Measurements from ENCODE around the gene IGF1R.

IGF1R gene

GRCh38 chr15:98799461-98800390, 151.4 kb downstream of the IGF1R start:
- Histone ChIP-seq H3K27ac (ENCODE audit: low read depth in 2 of 2, low read length in 2 of 2) (peak overlapping the region; percentile 1 to 36), H3K9me3 (ENCODE audit: control insufficient read depth in 2 of 2, low read length in 2 of 2) (no peaks in the 10 kb centered on the region), H3K36me3 (ENCODE audit: control insufficient read depth in 2 of 2, insufficient read depth in 2 of 2, low read length in 2 of 2) (no peaks in the 10 kb centered on the region), H3K9ac (ENCODE audit: low read depth in 1 of 2, low read length in 2 of 2) (no peak overlapping the region), H3K4me1 (ENCODE audit: control insufficient read depth in 2 of 2, insufficient read depth in 2 of 2, low read length in 2 of 2) (peaks cover 11 to 34% of the 10 kb centered on the region in 2 donors), H3K27me3 (ENCODE audit: control insufficient read depth in 2 of 2, insufficient read depth in 2 of 2, low read length in 2 of 2) (no peaks in the 10 kb centered on the region), H3K4me3 (ENCODE audit: low read length in 2 of 2) (no peak overlapping the region)

GRCh38 chr15:98800437-98801233, 152.3 kb downstream of the IGF1R start:
- Histone ChIP-seq H3K27me3 (ENCODE audit: control insufficient read depth in 2 of 2, insufficient read depth in 2 of 2, low read length in 2 of 2) (no peaks in the 10 kb centered on the region), H3K4me3 (ENCODE audit: low read length in 2 of 2) (no peak overlapping the region), H3K9me3 (ENCODE audit: control insufficient read depth in 2 of 2, low read length in 2 of 2) (no peaks in the 10 kb centered on the region), H3K27ac (ENCODE audit: low read depth in 2 of 2, low read length in 2 of 2) (no peak overlapping the region), H3K36me3 (ENCODE audit: control insufficient read depth in 2 of 2, insufficient read depth in 2 of 2, low read length in 2 of 2) (no peaks in the 10 kb centered on the region), H3K4me1 (ENCODE audit: control insufficient read depth in 2 of 2, insufficient read depth in 2 of 2, low read length in 2 of 2) (peaks cover 13 to 40% of the 10 kb centered on the region in 2 donors), H3K9ac (ENCODE audit: low read depth in 1 of 2, low read length in 2 of 2) (no peak overlapping the region)

GRCh38 chr15:98801234-98801561, 152.9 kb downstream of the IGF1R start:
- H3K9me3 ChIP-seq (ENCODE audit: control insufficient read depth in 2 of 2, low read length in 2 of 2) = no peaks in the 10 kb centered on the region
- H3K27ac ChIP-seq (ENCODE audit: low read depth in 2 of 2, low read length in 2 of 2) = no peak overlapping the region
- H3K4me3 ChIP-seq (ENCODE audit: low read length in 2 of 2) = no peak overlapping the region
- peaks cover 19 to 46% of the 10 kb centered on the region in 2 donors for H3K4me1 ChIP-seq (ENCODE audit: control insufficient read depth in 2 of 2, insufficient read depth in 2 of 2, low read length in 2 of 2)
- H3K36me3 ChIP-seq (ENCODE audit: control insufficient read depth in 2 of 2, insufficient read depth in 2 of 2, low read length in 2 of 2) = no peaks in the 10 kb centered on the region
- H3K27me3 ChIP-seq (ENCODE audit: control insufficient read depth in 2 of 2, insufficient read depth in 2 of 2, low read length in 2 of 2) = no peaks in the 10 kb centered on the region
- no peak overlapping the region for H3K9ac ChIP-seq (ENCODE audit: low read depth in 1 of 2, low read length in 2 of 2)

- no peak overlapping the region for H3K27ac ChIP-seq (ENCODE audit: low read depth in 2 of 2, low read length in 2 of 2)
- no peak overlapping the region for H3K9ac ChIP-seq (ENCODE audit: low read depth in 1 of 2, low read length in 2 of 2)
- no peaks in the 10 kb centered on the region for H3K9me3 ChIP-seq (ENCODE audit: control insufficient read depth in 2 of 2, low read length in 2 of 2)
- H3K36me3 ChIP-seq (ENCODE audit: control insufficient read depth in 2 of 2, insufficient read depth in 2 of 2, low read length in 2 of 2) = no peaks in the 10 kb centered on the region
- H3K4me3 ChIP-seq (ENCODE audit: low read length in 2 of 2) = no peak overlapping the region
- peaks cover 19 to 41% of the 10 kb centered on the region in 2 donors for H3K4me1 ChIP-seq (ENCODE audit: control insufficient read depth in 2 of 2, insufficient read depth in 2 of 2, low read length in 2 of 2)
- no peaks in the 10 kb centered on the region for H3K27me3 ChIP-seq (ENCODE audit: control insufficient read depth in 2 of 2, insufficient read depth in 2 of 2, low read length in 2 of 2)
Observed at GRCh38 chr15:98802187-98802586, 153.8 kb downstream of the IGF1R start.

GRCh38 chr15:98803228-98804056, 155.1 kb downstream of the IGF1R start:
- H3K9ac ChIP-seq (ENCODE audit: low read depth in 1 of 2, low read length in 2 of 2) = no peak overlapping the region
- H3K4me1 ChIP-seq (ENCODE audit: control insufficient read depth in 2 of 2, insufficient read depth in 2 of 2, low read length in 2 of 2) = peaks cover 19 to 39% of the 10 kb centered on the region in 2 donors
- H3K4me3 ChIP-seq (ENCODE audit: low read length in 2 of 2) = no peak overlapping the region
- H3K36me3 ChIP-seq (ENCODE audit: control insufficient read depth in 2 of 2, insufficient read depth in 2 of 2, low read length in 2 of 2) = no peaks in the 10 kb centered on the region
- H3K27ac ChIP-seq (ENCODE audit: low read depth in 2 of 2, low read length in 2 of 2) = no peak overlapping the region
- no peaks in the 10 kb centered on the region for H3K27me3 ChIP-seq (ENCODE audit: control insufficient read depth in 2 of 2, insufficient read depth in 2 of 2, low read length in 2 of 2)
- no peaks in the 10 kb centered on the region for H3K9me3 ChIP-seq (ENCODE audit: control insufficient read depth in 2 of 2, low read length in 2 of 2)

- no peak overlapping the region for H3K27ac ChIP-seq (ENCODE audit: low read depth in 2 of 2, low read length in 2 of 2)
Observed at GRCh38 chr15:98804057-98804380, 155.7 kb downstream of the IGF1R start.

GRCh38 chr15:98805434-98806274, 157.3 kb downstream of the IGF1R start:
- H3K36me3 ChIP-seq (ENCODE audit: control insufficient read depth in 2 of 2, insufficient read depth in 2 of 2, low read length in 2 of 2) = no peaks in the 10 kb centered on the region
- H3K27me3 ChIP-seq (ENCODE audit: control insufficient read depth in 2 of 2, insufficient read depth in 2 of 2, low read length in 2 of 2) = no peaks in the 10 kb centered on the region
- no peaks in the 10 kb centered on the region for H3K9me3 ChIP-seq (ENCODE audit: control insufficient read depth in 2 of 2, low read length in 2 of 2)
- peaks cover 11 to 23% of the 10 kb centered on the region in 2 donors for H3K4me1 ChIP-seq (ENCODE audit: control insufficient read depth in 2 of 2, insufficient read depth in 2 of 2, low read length in 2 of 2)
- H3K9ac ChIP-seq (ENCODE audit: low read depth in 1 of 2, low read length in 2 of 2) = no peak overlapping the region
- no peak overlapping the region for H3K4me3 ChIP-seq (ENCODE audit: low read length in 2 of 2)
- H3K27ac ChIP-seq (ENCODE audit: low read depth in 2 of 2, low read length in 2 of 2) = peak overlapping the region in 1 of 2 donors; percentile 49

More at GRCh38 chr15:98804057-98804380, 155.7 kb downstream of the IGF1R start:
- peaks cover 19 to 39% of the 10 kb centered on the region in 2 donors for H3K4me1 ChIP-seq (ENCODE audit: control insufficient read depth in 2 of 2, insufficient read depth in 2 of 2, low read length in 2 of 2)
- H3K36me3 ChIP-seq (ENCODE audit: control insufficient read depth in 2 of 2, insufficient read depth in 2 of 2, low read length in 2 of 2) = no peaks in the 10 kb centered on the region
- no peaks in the 10 kb centered on the region for H3K9me3 ChIP-seq (ENCODE audit: control insufficient read depth in 2 of 2, low read length in 2 of 2)
- H3K9ac ChIP-seq (ENCODE audit: low read depth in 1 of 2, low read length in 2 of 2) = no peak overlapping the region
- H3K4me3 ChIP-seq (ENCODE audit: low read length in 2 of 2) = no peak overlapping the region
- no peaks in the 10 kb centered on the region for H3K27me3 ChIP-seq (ENCODE audit: control insufficient read depth in 2 of 2, insufficient read depth in 2 of 2, low read length in 2 of 2)

GRCh38 chr15:98806275-98806895, 158.0 kb downstream of the IGF1R start:
- H3K27ac ChIP-seq (ENCODE audit: low read depth in 2 of 2, low read length in 2 of 2) = no peak overlapping the region
- H3K4me3 ChIP-seq (ENCODE audit: low read length in 2 of 2) = no peak overlapping the region
- no peak overlapping the region for H3K9ac ChIP-seq (ENCODE audit: low read depth in 1 of 2, low read length in 2 of 2)
- peaks cover 8 to 16% of the 10 kb centered on the region in 2 donors for H3K4me1 ChIP-seq (ENCODE audit: control insufficient read depth in 2 of 2, insufficient read depth in 2 of 2, low read length in 2 of 2)
- no peaks in the 10 kb centered on the region for H3K27me3 ChIP-seq (ENCODE audit: control insufficient read depth in 2 of 2, insufficient read depth in 2 of 2, low read length in 2 of 2)
- no peaks in the 10 kb centered on the region for H3K36me3 ChIP-seq (ENCODE audit: control insufficient read depth in 2 of 2, insufficient read depth in 2 of 2, low read length in 2 of 2)
- no peaks in the 10 kb centered on the region for H3K9me3 ChIP-seq (ENCODE audit: control insufficient read depth in 2 of 2, low read length in 2 of 2)

GRCh38 chr15:98807262-98807661, 158.9 kb downstream of the IGF1R start:
- Histone ChIP-seq H3K36me3 (ENCODE audit: control insufficient read depth in 2 of 2, insufficient read depth in 2 of 2, low read length in 2 of 2) (no peaks in the 10 kb centered on the region), H3K4me3 (ENCODE audit: low read length in 2 of 2) (no peak overlapping the region), H3K27ac (ENCODE audit: low read depth in 2 of 2, low read length in 2 of 2) (no peak overlapping the region), H3K9me3 (ENCODE audit: control insufficient read depth in 2 of 2, low read length in 2 of 2) (no peaks in the 10 kb centered on the region), H3K9ac (ENCODE audit: low read depth in 1 of 2, low read length in 2 of 2) (no peak overlapping the region), H3K4me1 (ENCODE audit: control insufficient read depth in 2 of 2, insufficient read depth in 2 of 2, low read length in 2 of 2) (peaks cover 8 to 11% of the 10 kb centered on the region in 2 donors), H3K27me3 (ENCODE audit: control insufficient read depth in 2 of 2, insufficient read depth in 2 of 2, low read length in 2 of 2) (no peaks in the 10 kb centered on the region)

All from mucosa of rectum (tissue), 2 donors.